ENCODE measurements around the gene PDE10A.

Gene PDE10A

DNA sequence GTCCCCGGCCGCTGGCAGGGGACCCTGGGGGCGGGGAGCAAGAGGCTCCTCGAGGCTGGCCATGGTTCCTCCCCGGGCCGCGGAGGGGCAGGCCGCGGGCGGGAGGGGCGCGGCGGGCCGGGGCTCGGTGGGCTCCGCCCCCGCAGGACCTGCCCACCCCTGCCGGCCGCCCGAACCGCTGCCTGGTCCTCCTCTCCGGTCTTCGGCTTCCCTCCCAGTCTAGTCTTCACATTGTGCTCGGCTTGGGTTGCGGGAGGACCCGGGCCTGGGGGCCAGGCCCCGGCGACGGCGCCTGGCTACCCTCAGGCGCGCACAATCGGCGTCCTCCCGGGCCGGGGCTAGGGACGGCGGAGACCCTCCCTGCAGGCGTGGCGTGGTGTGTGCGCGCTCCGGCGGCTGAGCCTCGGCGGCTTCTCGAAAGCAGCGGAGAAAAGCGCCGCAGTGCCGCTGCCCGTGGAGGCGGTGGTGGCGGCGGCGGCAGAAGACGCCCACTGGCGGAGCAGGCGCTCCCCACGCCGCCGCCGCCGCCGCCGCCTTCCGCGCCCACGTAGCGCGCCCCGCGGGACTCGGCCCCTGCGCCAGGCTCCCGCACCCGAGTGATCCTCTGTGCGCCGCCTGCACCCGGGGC, at the start of gene PDE10A:
TSS of gene PDE10A (minus strand) at position 493 of the 628 bp plus-strand sequence. CDS start at position 63, 430 bp downstream.
- DNase-seq (ENCODE audit: low spot score) = peak; percentile 93

DNA sequence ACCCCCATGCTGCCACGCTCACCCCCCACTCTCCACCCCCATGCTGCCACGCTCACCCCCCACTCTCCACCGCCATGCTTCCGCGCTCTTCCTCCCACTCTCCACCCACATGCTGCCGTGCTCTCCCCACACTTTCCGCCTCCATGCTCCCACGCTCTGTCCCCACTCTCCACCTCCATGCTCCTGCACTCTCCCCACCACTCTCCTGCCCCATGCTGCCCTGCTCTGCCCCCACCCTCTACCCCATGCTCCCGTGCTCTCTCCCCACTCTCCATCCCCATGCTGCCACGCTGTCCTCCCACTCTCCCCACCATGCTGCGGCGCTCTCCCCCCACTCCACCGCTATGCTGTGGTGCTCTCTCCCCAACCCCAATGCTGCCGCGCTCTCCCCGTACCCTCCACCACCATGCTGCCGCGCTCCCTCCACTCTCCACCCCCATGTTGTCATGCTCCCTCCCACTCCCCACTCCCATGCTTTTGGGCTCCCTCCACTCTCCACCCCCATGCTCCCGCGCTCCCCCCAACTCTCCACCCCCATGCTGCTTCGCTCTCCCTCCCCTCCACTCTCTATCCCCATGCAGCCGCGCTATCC, 46.0 kb upstream of the PDE10A start:
- DNase-seq (ENCODE audit: low spot score) = no peak

DNA sequence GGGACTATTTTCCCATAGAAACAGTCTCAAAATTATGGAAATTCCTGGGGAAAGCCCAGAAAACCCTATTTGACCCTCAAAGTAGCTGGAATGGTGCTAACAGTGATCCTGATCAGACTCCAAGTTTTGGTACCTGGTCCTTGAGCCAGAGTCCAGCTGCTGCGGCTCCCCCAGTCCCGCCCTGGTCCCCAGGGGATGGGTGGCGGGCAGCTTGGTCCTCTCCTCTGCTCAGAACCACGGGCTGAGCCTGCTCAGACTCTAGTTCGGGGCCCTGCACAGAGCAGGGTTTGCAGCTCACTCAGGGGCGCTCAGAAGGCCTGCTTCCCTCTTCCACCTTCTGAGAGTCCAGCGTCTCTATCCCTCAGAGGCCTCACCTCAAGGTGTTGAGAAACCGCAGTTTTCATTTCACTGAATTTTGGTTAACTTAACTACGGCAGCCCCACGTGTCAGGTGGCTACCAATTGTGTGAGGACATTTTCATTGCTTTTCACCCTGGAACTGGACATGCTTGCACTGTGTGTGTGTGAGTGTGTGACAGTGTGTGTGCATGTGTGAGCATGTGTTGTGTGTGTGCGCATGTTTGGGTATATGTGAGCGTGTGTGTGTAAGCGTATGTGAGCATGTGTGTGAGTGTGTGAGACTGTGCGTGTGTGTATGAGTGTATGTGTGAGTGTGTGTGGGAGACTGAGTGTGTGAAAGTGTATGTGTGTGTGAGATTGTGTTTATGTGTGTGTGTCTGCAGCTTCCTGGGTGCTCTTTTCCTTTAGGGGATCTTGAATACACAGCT, 44.2 kb upstream of the PDE10A start:
- DNase-seq (ENCODE audit: low spot score) = no peak

DNA sequence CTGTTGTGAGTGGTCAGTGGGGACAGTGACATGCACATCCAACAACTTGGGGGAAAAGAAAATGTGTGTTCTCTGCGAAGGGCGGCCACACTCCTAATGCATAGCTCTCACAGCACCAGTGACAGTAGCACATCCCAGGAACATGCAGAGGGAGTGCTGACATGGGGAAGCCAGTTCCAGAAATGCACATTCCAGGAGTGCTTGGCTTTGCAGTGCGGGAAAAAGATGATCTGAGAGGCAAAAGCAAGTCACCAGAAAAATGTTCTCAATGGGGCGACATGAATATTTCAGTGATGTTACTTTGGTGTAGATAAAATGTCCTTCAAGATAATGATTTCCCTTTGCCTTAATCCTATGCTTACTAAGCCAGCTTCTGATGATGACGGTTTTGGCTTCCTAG, 42.9 kb upstream of the PDE10A start:
- DNase-seq (ENCODE audit: low spot score) = peak; percentile 32

DNA sequence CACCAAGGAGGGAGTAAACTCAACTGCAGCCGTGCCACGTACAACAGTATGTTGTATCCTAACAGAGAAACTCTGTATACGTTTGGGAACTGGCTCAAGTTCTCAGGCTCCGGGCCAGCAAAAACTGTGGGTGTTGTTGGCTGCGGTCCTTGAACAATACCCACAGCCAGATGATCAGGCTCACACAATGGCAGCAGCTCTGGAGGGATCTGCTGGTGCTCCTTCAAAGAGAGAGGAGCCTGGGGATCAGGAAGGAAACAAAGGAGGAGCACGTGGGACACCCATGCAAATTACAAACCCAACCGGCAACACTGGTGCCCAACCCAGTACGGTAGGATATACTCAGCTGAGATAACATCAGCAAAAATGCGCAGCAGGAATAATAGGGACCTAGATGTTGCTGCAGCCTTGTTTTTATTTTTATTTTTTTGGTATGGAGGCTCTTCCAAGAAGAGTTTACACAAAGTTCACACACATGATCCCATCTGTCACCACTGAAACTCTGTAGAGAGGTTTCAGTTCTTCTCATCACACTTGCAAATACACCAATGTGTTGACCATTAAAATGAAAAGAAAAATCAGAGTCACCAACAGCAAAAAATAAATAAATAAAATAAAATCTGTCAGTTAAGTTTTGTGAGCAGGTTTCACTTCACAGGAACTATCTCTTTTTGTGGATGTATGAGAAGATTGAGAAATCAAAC, 41.2 kb upstream of the PDE10A start:
- peak; percentile 49 for DNase-seq (ENCODE audit: low spot score)

DNA sequence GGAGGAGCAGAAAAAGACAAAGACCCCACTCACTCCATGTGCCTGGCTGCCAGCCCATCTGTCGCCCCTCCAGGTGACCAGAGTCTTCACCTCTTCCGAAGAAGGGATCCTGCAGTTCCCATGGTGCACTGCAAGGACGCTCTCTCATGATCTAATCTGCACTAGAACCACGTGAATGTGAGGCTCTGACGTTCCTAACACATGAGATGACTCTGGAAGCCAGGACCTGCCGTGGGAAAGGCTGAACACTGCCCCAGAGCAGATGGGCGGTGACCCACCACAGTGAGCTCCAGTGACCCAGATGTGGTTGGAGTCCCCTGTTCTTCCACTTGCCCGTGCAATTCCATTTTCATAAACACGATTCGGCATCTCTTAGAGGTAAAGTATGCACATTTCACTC, 39.6 kb upstream of the PDE10A start:
- DNase-seq (ENCODE audit: low spot score) = no peak

DNA sequence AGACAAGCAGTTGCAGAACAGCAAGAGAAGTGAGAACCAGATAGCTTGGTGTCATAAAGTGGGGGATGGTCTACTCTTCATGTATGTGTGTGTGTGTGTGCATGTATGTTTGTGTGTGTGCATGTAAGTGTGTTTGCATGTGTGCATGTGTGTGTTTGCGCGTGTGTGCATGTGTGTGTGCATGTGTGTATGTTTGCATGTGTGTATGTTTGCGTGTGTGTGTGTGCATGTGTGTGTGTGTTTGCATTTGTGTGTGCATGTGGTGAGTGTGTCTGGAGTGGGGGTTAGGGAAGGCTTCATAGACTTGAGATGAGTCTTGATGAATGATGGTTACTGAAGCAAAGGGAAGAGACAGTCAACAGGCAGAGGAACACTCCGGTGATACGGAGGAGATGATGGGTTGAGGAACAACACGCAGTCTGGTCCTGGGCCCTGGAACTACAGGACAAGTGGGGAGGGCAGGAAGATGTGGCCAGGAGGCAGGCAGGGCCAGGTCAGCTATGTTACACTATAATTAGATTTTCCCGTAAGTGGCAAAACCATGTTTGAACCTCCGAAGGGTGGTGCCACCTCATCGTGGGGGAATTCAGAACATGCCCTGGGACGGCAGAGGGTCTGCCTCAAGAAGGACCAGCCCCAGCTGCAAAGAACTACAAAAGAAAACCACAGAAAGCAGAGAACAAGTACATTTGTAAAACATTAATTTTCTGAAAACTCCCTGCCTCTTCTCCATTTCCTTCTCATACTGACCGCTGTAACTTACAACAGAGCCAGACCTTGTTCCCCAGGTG, 38.7 kb upstream of the PDE10A start:
- DNase-seq (ENCODE audit: low spot score) = no peak

DNA sequence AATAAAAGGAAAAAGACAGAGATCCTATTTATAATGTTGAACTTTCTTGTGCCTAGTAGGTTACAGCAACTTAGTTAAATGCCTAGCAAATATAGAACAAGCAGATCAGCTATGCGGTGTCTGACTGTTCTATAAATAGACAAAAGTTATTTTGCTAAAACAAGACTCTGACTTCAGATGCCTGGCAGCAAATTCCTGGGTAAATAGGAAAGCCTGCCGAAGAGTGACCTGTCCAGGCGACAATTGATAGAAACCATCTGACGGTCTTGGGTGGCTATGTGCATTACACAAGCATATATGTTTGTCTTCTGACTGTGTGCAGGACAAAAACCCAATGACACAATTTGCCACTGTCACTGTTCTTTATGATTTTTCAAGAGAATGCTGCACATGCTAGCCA, 38.0 kb upstream of the PDE10A start:
- peak; percentile 78 for DNase-seq (ENCODE audit: low spot score)

DNA sequence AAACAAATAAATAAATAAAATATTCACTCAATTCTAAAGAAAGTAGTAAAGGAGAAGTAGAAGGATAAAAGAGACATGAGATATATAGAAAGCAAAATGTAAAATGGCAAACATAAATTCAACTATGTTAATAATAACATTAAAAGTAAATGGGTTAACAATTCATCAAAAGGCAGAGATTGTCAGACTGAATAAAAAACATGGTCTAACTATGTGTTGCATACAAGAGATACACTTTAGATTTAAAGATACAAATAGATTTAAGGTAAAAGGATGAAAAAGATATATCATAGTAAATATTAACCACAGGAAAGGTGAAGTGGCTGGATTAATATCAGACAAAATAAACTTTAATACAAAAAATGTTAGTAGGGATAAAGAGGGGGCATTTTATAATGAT, 35.8 kb upstream of the PDE10A start:
- no peak for DNase-seq (ENCODE audit: low spot score)

DNA sequence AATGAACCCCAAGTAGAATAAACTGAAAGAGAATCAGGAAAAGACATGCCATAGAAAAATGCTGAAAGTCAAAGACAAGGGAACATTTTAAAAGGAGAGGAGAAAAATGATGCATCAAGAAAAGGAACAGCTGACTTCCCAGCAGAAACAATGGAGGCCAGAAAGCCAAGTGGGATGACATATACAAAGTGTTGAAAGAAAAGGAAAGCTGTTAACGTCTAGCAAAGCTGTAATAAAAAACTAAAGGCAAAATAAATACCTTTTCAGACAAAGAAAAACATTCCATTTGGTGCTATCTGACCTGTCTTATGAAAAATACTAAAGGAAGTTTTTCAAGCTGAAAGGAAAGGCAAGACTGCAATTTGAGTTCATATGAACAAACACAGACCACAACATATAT, 34.1 kb upstream of the PDE10A start:
- no peak for DNase-seq (ENCODE audit: low spot score)

DNA sequence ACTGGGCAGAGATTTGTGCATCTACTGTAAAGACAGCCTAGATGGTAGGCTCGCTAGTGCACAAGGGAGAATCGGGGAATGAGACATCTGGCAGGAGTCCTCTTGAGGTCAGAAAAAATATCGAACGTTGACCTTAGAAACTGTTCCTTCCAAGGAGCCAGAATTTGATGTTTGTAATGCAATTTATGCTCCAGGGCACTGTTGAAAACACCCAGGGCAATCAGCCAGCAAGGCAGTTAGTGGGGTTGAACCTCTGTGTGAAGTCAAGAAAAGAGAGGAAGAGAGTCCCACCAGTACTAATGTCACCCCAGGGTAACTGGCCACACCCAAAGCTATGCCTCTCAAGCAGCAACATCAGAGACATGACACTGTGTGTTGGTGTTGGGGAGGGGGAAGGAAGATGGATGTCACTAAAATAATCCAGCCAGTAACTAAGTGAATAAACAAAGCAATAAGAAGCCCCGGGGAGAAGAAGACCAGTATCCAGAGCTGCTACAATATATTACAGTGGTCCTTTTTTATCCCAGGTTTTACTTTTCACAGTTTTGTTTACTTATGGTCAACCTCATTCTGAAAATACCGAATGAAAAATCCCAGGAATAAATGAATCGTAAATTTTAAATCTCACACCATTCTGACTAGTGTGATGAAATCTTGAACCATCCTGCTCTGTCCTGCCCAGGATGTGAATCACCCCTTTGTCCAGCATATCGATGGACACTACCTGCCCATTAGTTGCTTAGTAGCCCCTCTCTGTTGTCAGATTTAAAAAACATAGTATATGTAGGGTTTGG, 32.9 kb upstream of the PDE10A start:
- no peak for DNase-seq (ENCODE audit: low spot score)

DNA sequence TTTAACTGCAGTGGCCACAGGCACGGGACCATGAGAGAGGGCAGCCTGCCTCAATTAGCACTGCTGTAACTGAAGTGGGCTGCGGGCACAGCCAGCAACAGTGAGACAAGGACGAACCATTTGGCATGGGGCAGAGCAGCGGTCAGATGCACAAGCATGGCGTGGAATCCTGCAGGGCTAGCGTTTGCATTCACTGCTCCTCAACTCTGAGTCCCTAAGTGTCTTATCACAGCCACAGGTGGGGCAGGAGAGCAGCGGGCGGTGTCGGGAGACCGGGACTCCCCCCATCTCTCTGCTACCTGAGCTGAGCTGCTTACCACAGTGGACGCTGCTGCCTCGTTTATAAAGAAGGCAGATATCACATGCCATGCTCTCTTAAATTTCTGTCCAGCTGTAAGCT, 31.3 kb upstream of the PDE10A start:
- no peak for DNase-seq (ENCODE audit: low spot score)

DNA sequence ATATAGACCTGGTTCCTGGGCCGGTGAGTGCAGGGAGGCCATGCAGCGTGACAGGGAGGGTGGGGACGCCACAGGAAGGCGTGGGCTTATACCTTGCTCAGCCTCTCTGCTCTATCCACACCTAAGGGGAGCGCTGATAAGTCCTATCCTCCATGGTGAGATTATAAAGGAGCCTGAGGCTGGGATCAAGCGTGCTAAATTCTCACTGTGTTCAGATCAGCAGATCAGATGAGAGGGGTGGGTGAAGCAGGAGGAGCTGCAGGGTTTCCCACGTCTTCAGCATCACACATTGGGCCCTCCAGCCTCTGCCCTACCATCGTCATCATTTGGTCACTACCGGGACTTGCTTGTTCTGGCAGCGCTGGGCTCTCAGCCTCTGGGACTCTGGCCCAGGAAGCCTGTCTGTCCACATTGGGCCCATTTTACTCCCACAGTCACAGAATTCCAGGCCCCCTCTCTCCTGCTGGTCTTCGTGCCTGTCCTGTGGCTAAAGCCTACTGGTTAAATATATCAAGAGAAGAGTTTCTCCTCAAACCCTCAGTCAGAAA, 29.1 kb upstream of the PDE10A start:
- no peak for DNase-seq (ENCODE audit: low spot score)

DNA sequence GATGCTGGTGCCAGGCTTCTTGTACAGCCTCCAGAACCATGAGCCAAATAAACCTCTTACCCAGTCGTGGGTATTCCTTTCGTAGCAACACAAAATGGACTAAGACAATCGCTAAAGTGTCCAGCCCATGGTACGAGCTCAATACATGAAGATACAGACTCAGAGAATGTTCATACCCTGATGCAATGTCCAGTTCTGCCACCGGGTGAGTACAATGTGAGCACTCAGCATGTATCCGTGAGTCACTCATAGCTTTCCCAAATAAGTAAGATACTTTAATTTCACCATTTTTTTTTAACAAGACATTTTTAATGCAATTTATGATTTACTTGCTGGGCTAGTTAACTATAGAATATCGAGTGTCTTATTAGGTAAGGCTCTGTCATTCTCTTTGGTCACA, 26.7 kb upstream of the PDE10A start:
- DNase-seq (ENCODE audit: low spot score) = peak; percentile 39

DNA sequence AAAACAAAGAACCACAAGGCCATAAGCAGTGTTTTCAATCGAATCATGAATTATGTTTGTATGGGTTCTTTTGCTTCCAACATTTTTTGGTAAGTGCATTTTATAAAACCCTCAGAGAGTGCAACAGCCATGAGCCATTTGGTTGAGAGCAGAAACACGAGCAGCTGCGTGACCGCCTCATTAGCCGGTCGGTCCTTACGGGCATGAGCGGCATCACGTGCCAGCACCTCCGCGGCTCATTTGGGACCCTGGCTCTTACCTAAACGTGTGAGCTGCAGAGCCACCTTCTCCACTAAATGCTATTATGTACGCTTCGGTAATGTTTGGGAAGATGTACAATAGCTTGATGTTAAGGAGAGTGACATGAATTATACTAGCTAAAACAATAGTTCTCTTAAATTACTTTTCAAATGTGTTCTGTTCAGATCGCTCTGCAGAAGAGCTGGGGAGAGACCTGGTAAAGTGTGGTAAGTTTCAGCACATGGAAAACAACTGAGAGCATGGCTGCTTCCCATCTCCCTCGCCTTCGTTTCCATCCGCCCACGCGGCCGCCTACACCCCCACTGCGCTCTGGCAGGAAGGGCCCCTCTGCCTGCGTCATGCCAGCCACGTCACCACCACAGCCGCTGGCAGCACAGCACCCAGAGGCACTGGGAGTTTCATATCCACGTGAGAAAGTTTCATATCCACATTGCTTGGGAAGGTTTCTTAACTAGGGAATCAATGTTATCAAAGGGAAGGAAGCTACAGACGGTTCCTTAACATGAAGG, 23.7 kb upstream of the PDE10A start:
- no peak for DNase-seq (ENCODE audit: low spot score)

DNA sequence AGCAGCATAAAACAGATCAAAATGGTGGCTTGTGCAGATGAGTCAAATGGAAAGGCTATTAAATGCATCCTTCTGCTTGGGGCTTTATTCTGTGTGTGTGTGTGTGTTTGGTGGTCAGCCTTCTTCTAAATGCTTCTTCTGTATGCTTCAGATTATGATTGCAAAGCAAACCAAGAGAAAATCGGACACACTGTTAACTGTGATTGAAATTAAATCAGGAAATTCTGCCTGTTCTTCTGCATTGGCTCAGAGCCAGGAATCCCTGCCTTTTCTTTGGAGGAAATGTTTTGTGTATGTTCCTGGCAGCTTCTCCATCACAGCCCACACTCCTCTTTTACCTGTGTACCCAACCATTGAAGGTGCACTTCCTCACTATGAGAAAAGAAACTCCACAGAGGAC, 22.3 kb upstream of the PDE10A start:
- DNase-seq (ENCODE audit: low spot score) = no peak

DNA sequence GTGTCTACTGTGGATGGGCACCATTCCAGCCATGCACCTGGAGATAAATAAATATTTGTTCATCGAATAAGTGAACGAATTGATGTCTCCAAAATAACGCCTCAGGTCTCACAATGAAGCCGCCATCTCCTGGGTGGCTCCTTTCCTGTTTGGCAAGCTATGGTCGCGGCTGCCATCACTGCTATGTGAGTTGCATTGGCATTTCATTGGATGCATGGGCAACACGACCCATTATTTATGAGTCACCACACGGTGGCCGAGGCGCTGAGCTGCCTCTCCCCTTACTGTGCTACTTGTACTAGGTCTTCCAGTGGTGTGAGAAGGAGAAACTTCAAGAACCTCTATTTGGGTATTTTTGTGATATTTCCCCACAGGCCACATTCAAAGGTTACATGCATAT, 21.3 kb upstream of the PDE10A start:
- DNase-seq (ENCODE audit: low spot score) = no peak

DNA sequence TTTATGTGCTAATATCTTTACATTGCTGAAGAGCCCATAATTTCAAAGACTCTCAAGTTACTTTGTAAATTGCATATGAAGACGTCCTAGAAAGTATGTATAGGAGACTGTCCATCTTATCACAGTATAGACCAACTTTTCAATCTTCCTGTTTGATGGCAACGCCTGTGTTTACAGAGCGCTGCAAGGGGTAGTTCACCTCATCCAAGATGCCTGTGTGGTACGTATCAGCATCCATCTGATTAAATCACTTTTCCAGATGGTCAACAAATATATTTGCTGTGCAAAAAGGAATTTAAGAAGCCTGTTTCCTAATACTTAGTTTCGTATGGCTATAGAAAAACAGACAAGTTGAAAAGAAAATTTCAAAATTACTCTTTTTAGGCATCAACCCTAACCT, 17.9 kb upstream of the PDE10A start:
- no peak for DNase-seq (ENCODE audit: low spot score)

DNA sequence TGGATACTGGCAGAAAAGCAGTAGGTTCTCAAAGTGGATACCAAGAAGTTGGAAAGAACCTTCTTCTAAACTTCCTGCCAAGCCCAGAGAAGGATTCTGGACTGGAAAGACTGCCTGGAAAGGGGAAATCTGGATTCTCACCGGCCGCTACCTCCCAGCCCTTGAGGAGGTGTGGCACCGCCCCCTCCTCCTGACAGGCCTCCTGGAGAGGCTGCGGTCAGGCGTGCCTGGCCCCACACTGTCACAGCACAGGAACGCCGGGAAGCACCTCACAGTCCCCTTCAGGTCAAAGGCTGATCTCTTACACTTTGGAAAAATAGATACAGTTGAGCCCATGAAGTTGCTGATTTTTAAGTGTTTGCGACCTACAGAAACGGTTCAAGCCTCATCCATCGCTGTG, 16.3 kb upstream of the PDE10A start:
- no peak for DNase-seq (ENCODE audit: low spot score)

DNA sequence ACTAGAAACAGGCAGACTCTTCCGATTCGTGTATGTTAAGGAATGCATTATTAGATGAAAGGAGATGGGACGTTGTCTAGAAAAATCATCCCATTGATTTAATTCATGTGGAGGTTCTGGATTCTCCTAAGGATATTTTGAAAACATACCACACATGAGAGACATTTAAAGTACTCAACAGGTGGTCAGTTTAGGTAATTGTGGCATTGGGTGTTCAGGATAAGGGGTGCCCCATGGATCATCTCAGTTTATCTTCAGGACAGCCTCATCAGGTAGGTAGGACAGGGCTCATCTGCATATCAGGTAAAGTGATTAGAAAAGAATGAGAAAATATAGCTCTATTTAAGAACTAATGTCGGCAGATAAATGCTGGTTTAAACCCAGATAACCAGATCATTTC, 15.9 kb upstream of the PDE10A start:
- DNase-seq (ENCODE audit: low spot score) = no peak
